Prostate gland (tissue), 2 donors: ENCODE data around the gene ITPKA.

Experiments
- POLR2AphosphoS5 ChIP-seq: sonication (generic); formaldehyde crosslinking; IDR thresholded peaks from one replicate; pipeline ENCODE4 v1.6.1; 2017; ENCODE audit warnings: antibody characterized with exemption
- TF ChIP-seq, protein P1 (sequence below), 4 experiments: fragments of 200-600 bp in 2 of 4; fragments of 450-650 bp in 2 of 4; sonication (generic) in 2 of 4; IDR thresholded peaks; 1 replicate in 3 of 4; 2 replicates in 1 of 4; pipeline ENCODE4 v1.5.1; 2016 to 2019; ENCODE audit warnings: antibody characterized with exemption in 4 of 4, mild to moderate bottlenecking in 2 of 4, moderate library complexity in 2 of 4

GRCh38 chr15:41545218-41545617, 51.5 kb downstream of the ITPKA start:
- TF ChIP-seq, protein P1, sequence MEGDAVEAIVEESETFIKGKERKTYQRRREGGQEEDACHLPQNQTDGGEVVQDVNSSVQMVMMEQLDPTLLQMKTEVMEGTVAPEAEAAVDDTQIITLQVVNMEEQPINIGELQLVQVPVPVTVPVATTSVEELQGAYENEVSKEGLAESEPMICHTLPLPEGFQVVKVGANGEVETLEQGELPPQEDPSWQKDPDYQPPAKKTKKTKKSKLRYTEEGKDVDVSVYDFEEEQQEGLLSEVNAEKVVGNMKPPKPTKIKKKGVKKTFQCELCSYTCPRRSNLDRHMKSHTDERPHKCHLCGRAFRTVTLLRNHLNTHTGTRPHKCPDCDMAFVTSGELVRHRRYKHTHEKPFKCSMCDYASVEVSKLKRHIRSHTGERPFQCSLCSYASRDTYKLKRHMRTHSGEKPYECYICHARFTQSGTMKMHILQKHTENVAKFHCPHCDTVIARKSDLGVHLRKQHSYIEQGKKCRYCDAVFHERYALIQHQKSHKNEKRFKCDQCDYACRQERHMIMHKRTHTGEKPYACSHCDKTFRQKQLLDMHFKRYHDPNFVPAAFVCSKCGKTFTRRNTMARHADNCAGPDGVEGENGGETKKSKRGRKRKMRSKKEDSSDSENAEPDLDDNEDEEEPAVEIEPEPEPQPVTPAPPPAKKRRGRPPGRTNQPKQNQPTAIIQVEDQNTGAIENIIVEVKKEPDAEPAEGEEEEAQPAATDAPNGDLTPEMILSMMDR (IDR thresholded peaks at IDR 0.05): no peak
- TF ChIP-seq POLR2AphosphoS5: no peak
